ENCODE results near the gene TUBG2.

DNA sequence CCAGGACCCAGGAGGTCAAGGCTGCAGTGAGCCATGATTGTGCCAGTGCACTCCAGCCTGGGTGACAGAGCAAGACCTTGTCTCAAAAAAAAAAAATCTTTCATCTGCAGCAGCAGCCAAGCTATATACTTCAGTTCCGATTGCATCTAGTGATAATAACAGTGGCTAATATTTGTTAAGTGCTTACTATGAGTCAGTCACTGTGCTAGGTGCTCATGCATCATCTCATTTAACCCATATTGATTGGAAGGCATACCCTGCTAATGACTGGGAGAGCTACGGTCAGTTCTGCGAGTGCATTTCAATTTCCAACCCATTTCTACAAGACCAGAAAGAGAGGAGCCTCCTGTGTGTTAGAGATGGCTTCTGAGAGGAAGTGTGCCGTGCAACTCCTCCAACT is 7.7 kb upstream of the TUBG2 start:
- TF ChIP-seq, protein P1, sequence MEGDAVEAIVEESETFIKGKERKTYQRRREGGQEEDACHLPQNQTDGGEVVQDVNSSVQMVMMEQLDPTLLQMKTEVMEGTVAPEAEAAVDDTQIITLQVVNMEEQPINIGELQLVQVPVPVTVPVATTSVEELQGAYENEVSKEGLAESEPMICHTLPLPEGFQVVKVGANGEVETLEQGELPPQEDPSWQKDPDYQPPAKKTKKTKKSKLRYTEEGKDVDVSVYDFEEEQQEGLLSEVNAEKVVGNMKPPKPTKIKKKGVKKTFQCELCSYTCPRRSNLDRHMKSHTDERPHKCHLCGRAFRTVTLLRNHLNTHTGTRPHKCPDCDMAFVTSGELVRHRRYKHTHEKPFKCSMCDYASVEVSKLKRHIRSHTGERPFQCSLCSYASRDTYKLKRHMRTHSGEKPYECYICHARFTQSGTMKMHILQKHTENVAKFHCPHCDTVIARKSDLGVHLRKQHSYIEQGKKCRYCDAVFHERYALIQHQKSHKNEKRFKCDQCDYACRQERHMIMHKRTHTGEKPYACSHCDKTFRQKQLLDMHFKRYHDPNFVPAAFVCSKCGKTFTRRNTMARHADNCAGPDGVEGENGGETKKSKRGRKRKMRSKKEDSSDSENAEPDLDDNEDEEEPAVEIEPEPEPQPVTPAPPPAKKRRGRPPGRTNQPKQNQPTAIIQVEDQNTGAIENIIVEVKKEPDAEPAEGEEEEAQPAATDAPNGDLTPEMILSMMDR (IDR thresholded peaks at IDR 0.05), result no peak
- no peak for TF ChIP-seq POLR2AphosphoS5 (IDR thresholded peaks at IDR 0.05)

Data from breast epithelium (tissue), 3 donors.